Epithelial cell of esophagus (primary cell): ENCODE results near the gene BEAN1.
"Not testable (repeated sequence)": the region's sequence is repeated elsewhere in the genome, so short reads cannot be mapped to it uniquely, and the experiment has no call there.

ENCODE experiments used
- DNase-seq: peaks from one replicate; pipeline ENCODE4 v3.0.0; 2010; ENCODE audit warnings: low read depth
- H3K4me3 ChIP-seq: 2 replicates; pipeline ENCODE4 v1.5.1; 2011; ENCODE audit warnings: mild to moderate bottlenecking, low read length, control low read depth
- TF ChIP-seq, protein P1 (sequence below): IDR thresholded peaks from 2 replicates; pipeline ENCODE4 v1.5.1; 2011; ENCODE audit warnings: low read depth, mild to moderate bottlenecking, low read length, control low read depth, inconsistent platforms; ENCODE audit not compliant: insufficient read depth; ENCODE audit errors: missing control alignments

BEAN1 gene

DNA sequence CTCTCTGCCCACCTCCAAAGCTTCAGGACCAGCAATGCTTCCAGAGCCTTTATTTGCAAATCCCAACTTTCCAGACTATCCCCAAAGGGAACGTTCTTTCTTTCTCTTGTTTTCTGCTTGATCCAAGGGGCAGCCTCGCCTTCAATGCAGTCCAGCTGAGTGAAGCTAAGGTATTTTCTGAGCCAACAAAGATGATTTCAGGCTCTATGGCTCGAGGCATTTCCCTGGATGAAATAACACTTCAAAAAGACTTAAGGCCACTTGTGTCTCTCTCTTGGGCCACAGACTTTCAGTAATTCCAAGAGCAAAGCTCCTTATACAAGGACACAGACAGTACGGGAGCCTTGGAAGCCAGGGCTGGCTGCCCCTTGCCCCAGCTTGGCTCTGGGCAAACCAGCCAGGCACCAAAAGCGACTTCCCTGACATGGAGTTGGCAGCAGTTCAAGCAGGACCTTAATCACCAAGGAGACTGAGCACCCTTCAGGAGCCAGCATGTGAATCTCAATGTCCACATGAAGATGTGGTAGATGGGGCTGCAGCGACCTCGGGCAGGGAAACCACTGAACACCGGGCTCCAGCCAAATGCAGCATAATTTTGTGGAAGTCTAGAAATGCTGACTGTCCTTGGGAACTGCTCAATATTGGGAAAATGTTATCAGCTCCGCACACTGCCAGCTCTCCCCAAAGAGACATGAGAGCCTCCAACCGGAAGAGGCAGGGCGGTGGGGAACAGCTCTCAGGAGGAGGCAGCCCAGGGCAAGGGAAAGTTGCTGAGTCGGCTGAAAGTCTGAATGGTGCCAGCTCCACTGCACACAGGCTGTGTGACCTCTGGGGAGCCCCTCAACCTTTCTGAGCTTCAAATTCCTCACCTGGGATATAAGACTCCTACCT is 83.9 kb downstream of the BEAN1 start:
- no peak overlapping the region for H3K4me3 ChIP-seq
- TF ChIP-seq, protein P1, sequence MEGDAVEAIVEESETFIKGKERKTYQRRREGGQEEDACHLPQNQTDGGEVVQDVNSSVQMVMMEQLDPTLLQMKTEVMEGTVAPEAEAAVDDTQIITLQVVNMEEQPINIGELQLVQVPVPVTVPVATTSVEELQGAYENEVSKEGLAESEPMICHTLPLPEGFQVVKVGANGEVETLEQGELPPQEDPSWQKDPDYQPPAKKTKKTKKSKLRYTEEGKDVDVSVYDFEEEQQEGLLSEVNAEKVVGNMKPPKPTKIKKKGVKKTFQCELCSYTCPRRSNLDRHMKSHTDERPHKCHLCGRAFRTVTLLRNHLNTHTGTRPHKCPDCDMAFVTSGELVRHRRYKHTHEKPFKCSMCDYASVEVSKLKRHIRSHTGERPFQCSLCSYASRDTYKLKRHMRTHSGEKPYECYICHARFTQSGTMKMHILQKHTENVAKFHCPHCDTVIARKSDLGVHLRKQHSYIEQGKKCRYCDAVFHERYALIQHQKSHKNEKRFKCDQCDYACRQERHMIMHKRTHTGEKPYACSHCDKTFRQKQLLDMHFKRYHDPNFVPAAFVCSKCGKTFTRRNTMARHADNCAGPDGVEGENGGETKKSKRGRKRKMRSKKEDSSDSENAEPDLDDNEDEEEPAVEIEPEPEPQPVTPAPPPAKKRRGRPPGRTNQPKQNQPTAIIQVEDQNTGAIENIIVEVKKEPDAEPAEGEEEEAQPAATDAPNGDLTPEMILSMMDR: no peak
- DNase-seq: peak; percentile 16

DNA sequence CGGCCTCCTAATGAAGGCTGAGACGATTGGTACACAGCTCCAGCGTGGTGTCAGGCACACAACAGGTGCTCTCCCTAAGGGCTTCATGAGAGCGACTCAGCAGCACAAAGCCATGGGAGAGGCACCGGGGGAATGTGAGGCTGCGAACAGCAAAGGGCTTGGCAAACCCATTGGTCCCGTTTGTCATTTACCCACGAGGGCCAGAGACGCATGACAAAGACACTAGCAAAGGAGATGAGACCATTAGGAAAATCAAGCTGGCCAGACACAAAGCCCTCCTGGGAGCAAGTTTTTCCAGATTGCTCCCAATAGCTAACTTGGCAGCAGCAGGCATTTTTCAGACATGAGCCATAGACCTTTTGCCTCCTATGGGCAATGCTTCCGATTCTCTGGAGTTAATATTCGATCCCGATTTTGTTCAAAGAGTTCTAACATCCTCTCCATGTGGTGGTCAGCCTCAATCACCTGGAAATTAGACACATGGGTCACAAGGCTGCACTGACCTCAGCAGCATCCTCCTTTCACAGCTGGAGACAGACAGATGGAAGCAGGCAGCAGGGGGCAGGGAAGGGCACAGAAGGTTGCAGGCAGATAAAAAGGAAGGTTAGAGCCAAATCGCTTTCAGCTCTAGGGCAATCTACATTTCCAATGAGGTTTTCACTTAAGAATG is 84.6 kb downstream of the BEAN1 start:
- DNase-seq: peak; percentile 91
- TF ChIP-seq, protein P1: peak; percentile 7
- H3K4me3 ChIP-seq: no peak overlapping the region

DNA sequence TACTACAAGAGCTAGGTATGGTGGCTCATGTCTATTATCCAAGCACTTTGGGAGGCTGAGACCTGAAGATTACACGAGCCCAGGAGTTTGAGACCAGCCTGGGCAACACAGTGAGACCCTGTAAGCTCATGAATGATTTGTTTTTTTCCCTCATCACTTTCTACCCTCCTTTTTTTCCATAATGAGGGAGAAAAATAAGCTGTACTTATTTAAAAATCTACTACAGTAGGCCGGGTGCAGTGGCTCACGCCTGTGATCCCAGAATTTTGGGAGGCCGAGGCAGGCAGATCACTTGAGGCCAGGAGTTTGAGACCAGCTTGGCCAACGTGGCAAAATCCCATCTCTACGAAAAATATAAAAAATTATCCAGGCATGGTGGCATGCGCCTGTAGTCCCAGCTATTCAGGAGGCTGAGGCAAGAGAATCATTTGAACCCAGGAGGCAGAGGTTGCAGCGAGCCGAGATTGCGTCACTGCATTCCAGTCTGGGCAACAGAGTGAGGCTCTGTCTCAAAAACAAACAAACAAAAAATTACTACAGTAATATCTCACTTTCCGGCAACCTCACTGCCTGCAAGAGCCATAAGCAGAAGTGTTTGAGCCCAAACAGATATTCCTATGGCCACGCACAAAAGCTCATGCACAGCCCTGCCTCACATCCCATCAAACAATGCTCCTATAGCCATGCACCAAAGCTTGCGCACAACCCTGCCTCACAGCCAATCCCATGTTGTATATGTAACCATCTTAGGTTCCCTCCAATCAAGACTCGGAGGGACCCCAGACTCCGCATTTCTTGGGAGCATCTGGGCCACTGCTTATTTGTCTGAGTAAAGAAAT is 85.4 kb downstream of the BEAN1 start:
- TF ChIP-seq, protein P1: no peak
- peak; percentile 70 for DNase-seq
- H3K4me3 ChIP-seq: no peak overlapping the region

DNA sequence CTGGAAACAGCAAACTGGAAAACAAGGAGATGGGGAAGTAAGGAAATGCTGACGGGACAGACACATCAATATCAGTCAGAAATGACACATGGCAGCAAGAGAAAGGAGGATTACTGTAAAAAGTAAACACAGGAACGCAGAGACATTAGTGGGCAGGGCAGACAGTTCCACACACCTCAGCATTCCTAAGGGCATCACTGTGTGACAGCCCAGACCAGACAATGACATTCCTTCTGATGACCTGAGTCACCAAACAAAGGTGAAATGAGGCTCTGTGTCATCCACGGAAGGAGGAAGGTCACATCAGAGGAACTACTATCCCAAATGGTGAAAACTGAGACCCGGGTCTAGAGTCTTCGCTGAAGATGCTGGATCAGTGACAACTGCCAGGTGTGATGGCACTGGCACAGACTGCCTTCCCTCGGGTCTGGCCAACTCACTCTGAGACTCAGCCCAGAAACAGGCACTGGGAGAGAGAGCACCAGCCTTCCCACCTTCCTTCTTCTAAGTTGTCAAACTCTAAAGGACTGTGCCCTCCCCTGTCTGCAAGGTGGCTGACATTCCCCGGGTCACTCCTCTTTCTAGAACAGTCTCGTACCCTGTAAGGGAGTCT is 86.1 kb downstream of the BEAN1 start:
- TF ChIP-seq, protein P1: no peak
- peak; percentile 58 for DNase-seq

DNA sequence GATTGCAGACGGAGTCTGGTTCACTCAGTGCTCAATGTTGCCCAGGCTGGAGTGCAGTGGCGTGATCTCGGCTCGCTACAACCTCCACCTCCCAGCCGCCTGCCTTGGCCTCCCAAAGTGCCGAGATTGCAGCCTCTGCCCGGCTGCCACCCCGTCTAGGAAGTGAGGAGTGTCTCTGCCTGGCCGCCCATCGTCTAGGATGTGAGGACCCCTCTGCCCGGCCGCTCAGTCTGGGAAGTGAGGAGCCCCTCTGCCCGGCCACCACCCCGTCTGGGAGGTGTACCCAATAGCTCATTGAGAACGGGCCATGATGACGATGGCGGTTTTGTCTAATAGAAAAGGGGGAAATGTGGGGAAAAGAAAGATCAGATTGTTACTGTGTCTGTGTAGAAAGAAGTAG is 87.3 kb downstream of the BEAN1 start:
- not testable (repeated sequence) for H3K4me3 ChIP-seq, DNase-seq

More for the DNA sequence above, 86.1 kb downstream of the BEAN1 start:
- no peak overlapping the region for H3K4me3 ChIP-seq

DNA sequence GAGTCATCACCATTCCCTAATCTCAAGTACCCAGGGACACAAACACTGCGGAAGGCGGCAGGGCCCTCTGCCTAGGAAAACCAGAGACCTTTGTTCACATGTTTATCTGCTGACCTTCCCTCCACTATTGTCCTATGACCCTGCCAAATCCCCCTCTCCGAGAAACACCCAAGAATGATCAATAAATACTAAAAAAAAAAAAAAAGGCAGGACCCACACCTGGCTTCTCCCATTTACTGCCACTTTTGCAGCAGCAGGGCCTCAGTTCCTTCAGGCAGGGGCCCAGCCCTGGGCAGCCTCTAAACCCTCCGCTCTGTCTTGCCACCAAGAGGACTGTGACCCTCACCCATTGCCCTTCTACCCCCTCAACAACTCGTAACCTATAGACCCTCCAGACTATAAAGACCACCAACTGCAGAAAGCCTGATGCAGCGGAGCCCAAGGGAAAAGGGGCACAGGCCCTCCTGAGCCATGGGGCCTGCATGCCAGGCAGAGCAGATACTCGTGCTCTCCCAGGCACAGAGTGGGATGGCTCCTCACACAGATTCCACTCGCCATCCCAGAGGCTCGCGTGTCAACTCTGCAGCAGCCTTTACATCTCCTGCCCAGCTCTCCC is 88.0 kb downstream of the BEAN1 start:
- H3K4me3 ChIP-seq, DNase-seq: not testable (repeated sequence)
